Osteoblast (primary cell): ENCODE results near the gene EFCAB11. TPM values are rescaled to one million over a fixed set of nuclear protein-coding genes. Genes with fewer than 3 reads are reported as not detected.
A peak's percentile ranks its signal among the peaks of the same experiment; 100 is the strongest.

ENCODE experiments used
- DNase-seq: peaks from one replicate; pipeline ENCODE4 v3.0.0; 2011; ENCODE audit warnings: low spot score, mixed read lengths; ENCODE audit not compliant: insufficient read length; ENCODE audit errors: missing footprints
- H2AFZ ChIP-seq: 2 replicates; pipeline ENCODE4 v1.6.0; 2011; ENCODE audit warnings: mild to moderate bottlenecking, low read length
- H3K27ac ChIP-seq: 2 replicates; pipeline ENCODE4 v1.5.1; 2011; ENCODE audit warnings: mild to moderate bottlenecking, low read depth, low read length, moderate library complexity
- H3K27me3 ChIP-seq: 2 replicates; pipeline ENCODE4 v1.6.0; 2012; ENCODE audit warnings: mild to moderate bottlenecking, control low read depth, inconsistent platforms, low read length, moderate library complexity; ENCODE audit not compliant: insufficient read depth
- H3K36me3 ChIP-seq: 2 replicates; pipeline ENCODE4 v1.5.1; 2011; ENCODE audit warnings: mild to moderate bottlenecking, low read length, control low read depth, moderate library complexity; ENCODE audit not compliant: insufficient read depth
- H3K4me1 ChIP-seq: 2 replicates; pipeline ENCODE4 v1.5.1; 2011; ENCODE audit warnings: mild to moderate bottlenecking, low read length, control low read depth, moderate library complexity; ENCODE audit not compliant: insufficient read depth
- H3K4me2 ChIP-seq: 2 replicates; pipeline ENCODE4 v1.6.0; 2011; ENCODE audit warnings: mild to moderate bottlenecking, low read length; ENCODE audit not compliant: insufficient read depth
- H3K4me3 ChIP-seq: fragments of 200-600 bp; sonication (generic); 3 replicates; pipeline ENCODE4 v1.5.1; 2012; ENCODE audit warnings: mild to moderate bottlenecking, low read length, inconsistent platforms; ENCODE audit not compliant: insufficient read depth
- H3K79me2 ChIP-seq: 2 replicates; pipeline ENCODE4 v1.6.0; 2012; ENCODE audit warnings: mild to moderate bottlenecking, low read length, control low read depth, inconsistent platforms; ENCODE audit not compliant: insufficient read depth
- H3K9me3 ChIP-seq: 2 replicates; pipeline ENCODE4 v1.5.1; 2011; ENCODE audit warnings: low read depth, low read length, control low read depth
- H4K20me1 ChIP-seq: 2 replicates; pipeline ENCODE4 v1.6.0; 2012; ENCODE audit warnings: mild to moderate bottlenecking, low read length, control low read depth; ENCODE audit not compliant: insufficient read depth
- CTCF ChIP-seq: IDR thresholded peaks from 2 replicates; pipeline ENCODE4 v1.5.1; 2011; ENCODE audit warnings: mild to moderate bottlenecking, low read depth, low read length, moderate library complexity; ENCODE audit errors: extremely low read depth
- total RNA-seq: library from RNA; depleted of rRNA; stranded (reverse); fragments of >200 nt; gene quantifications from 2 replicates; pipeline ENCODE4 v1.2.3, GENCODE V29; 2012

EFCAB11 gene
- total RNA-seq, 1 donor: 6.9 TPM

GRCh38 chr14:89920056-89920455 is 34.5 kb downstream of the EFCAB11 start:
- no peak for TF ChIP-seq CTCF
- Histone ChIP-seq H4K20me1 (no peaks in the 10 kb centered on the region), H3K36me3 (no peaks in the 10 kb centered on the region), H3K4me2 (no peak overlapping the region), H3K4me1 (peaks cover 29% of the 10 kb centered on the region), H3K27me3 (no peaks in the 10 kb centered on the region), H3K9me3 (no peaks in the 10 kb centered on the region), H2AFZ (no peak overlapping the region), H3K79me2 (no peaks in the 10 kb centered on the region), H3K27ac (no peak overlapping the region), H3K4me3 (no peak overlapping the region)
- no peak for DNase-seq

- no peak overlapping the region for H3K4me3 ChIP-seq
- H4K20me1 ChIP-seq: no peaks in the 10 kb centered on the region
- no peaks in the 10 kb centered on the region for H3K9me3 ChIP-seq
- no peak overlapping the region for H3K4me2 ChIP-seq
- no peak overlapping the region for H2AFZ ChIP-seq
- no peak for TF ChIP-seq CTCF
- no peaks in the 10 kb centered on the region for H3K79me2 ChIP-seq
- no peak overlapping the region for H3K27ac ChIP-seq
- no peaks in the 10 kb centered on the region for H3K36me3 ChIP-seq
- peaks cover 32% of the 10 kb centered on the region for H3K4me1 ChIP-seq
- DNase-seq: no peak
- H3K27me3 ChIP-seq: no peaks in the 10 kb centered on the region
Measured at GRCh38 chr14:89918721-89919120, 35.8 kb downstream of the EFCAB11 start.

GRCh38 chr14:89915114-89915878 is 39.2 kb downstream of the EFCAB11 start:
- Histone ChIP-seq H3K36me3 (no peaks in the 10 kb centered on the region), H4K20me1 (no peaks in the 10 kb centered on the region), H2AFZ (peak overlapping the region; percentile 13), H3K4me1 (peaks cover 39% of the 10 kb centered on the region), H3K27ac (peak overlapping the region; percentile 75), H3K4me3 (no peak overlapping the region), H3K9me3 (no peaks in the 10 kb centered on the region), H3K79me2 (no peaks in the 10 kb centered on the region), H3K27me3 (no peaks in the 10 kb centered on the region), H3K4me2 (peak overlapping the region; percentile 57)
- TF ChIP-seq CTCF: peak; percentile 94
- no peak for DNase-seq

- H3K4me2 ChIP-seq: peak overlapping the region; percentile 12
- no peaks in the 10 kb centered on the region for H4K20me1 ChIP-seq
- H3K79me2 ChIP-seq: no peaks in the 10 kb centered on the region
- DNase-seq: peak; percentile 92
- H3K4me1 ChIP-seq: peaks cover 39% of the 10 kb centered on the region
- H2AFZ ChIP-seq: no peak overlapping the region
- H3K4me3 ChIP-seq: no peak overlapping the region
- no peaks in the 10 kb centered on the region for H3K27me3 ChIP-seq
- H3K9me3 ChIP-seq: no peaks in the 10 kb centered on the region
- H3K36me3 ChIP-seq: no peaks in the 10 kb centered on the region
- peak overlapping the region; percentile 87 for H3K27ac ChIP-seq
- TF ChIP-seq CTCF: no peak
Measured at GRCh38 chr14:89912667-89913211, 41.8 kb downstream of the EFCAB11 start.
